Tibial nerve (tissue), 4 donors: ENCODE results near the gene DENR. TPM values are rescaled to one million over a fixed set of nuclear protein-coding genes. Genes with fewer than 3 reads are reported as not detected.

ENCODE experiments used
- DNase-seq, 2 donors: peaks; one replicate each; pipeline ENCODE4 v3.0.0-alpha.2; 2019; ENCODE audit warnings: low spot score in 2 of 2
- H3K27ac ChIP-seq, 4 donors: fragments of 200-600 bp; sonication (generic) in 3 of 4; one replicate each; pipeline ENCODE4 v1.5.1; 2017 to 2019; ENCODE audit warnings: mild to moderate bottlenecking in 1 of 4
- H3K27me3 ChIP-seq, 2 donors: fragments of 200-600 bp; sonication (generic) in 1 of 2; one replicate each; pipeline versions ENCODE4 v1.5.1 to v1.6.0; 2017 to 2019
- H3K36me3 ChIP-seq, 3 donors: fragments of 200-600 bp; sonication (generic); one replicate each; pipeline ENCODE4 v1.5.1; 2018 to 2019
- H3K4me1 ChIP-seq, 4 donors: fragments of 200-600 bp; sonication (generic) in 3 of 4; one replicate each; pipeline ENCODE4 v1.5.1; 2017 to 2019
- H3K4me3 ChIP-seq, 4 donors: fragments of 200-600 bp; sonication (generic) in 3 of 4; one replicate each; pipeline ENCODE4 v1.5.1; 2017 to 2019; ENCODE audit warnings: mild to moderate bottlenecking in 1 of 4, moderate library complexity in 1 of 4
- H3K9me3 ChIP-seq, 4 donors: fragments of 200-600 bp; sonication (generic) in 3 of 4; one replicate each; pipeline ENCODE4 v1.5.1; 2017 to 2019
- CTCF ChIP-seq, 5 experiments: fragments of 200-600 bp in 3 of 5; fragments of 450-650 bp in 2 of 5; sonication (generic) in 3 of 5; IDR thresholded peaks; one replicate each; pipeline ENCODE4 v1.5.1; 2016 to 2019; ENCODE audit warnings: antibody characterized with exemption in 5 of 5, mild to moderate bottlenecking in 3 of 5, moderate library complexity in 2 of 5
- EP300 ChIP-seq, 2 donors: sonication (generic); formaldehyde crosslinking; IDR thresholded peaks; one replicate each; pipeline ENCODE4 v1.6.1; 2017; ENCODE audit warnings: antibody characterized with exemption in 2 of 2, mild to moderate bottlenecking in 1 of 2
- POLR2A ChIP-seq, 2 donors: fragments of 450-650 bp; IDR thresholded peaks; one replicate each; pipeline ENCODE4 v1.6.1; 2017; ENCODE audit warnings: antibody characterized with exemption in 2 of 2, mild to moderate bottlenecking in 2 of 2, moderate library complexity in 2 of 2
- WGBS, 2 donors: methylation state at CpG; one replicate each; pipeline ENCODE4 v1.1.5; 2018; 5-methylcytosine and 5-hydroxymethylcytosine counted together
- total RNA-seq, 4 donors: library from RNA; depleted of rRNA; stranded (reverse); fragments of >200 nt; gene quantifications; one replicate each; pipeline ENCODE4 v1.1.0, GENCODE V29; 2016

DENR gene
- total RNA-seq, 4 donors from 2014 or later, result 12.6 to 25.1 (median 17.3) TPM

- Histone ChIP-seq H3K4me3 (peak overlapping the region; percentile 70 to 86 (median 78)), H3K27me3 (no peaks in the 10 kb centered on the region)
Measured at GRCh38 chr12:122753319-122753650, 661 bp downstream of the DENR start.

DNA sequence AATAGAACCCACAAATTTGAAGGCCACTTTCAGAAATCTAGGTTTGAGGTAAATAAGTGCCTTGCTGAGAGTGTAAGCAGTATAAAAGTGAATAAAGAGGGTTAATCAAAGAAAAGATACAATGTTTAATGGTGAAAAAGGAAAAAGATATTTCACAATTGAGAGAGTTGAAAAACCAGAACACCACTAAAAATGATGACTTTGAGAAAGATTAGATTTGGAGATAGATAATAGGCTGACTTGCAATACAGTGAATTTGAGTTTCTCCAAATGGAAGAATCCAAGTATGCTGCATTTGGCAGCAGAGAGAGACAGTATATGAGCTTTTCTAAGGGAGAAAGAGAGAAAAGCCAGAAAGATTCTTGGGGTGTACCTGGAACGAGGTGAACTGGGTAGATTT, 2.2 kb downstream of the DENR start:
- peaks cover 0 to 44% (median 12%) of the 10 kb centered on the region in 4 donors for H3K4me1 ChIP-seq
- 97 to 100% methylated on average over 1 of the region's 1 CpG for WGBS, 2 donors

More at GRCh38 chr12:122753319-122753650, 661 bp downstream of the DENR start:
- Histone ChIP-seq H3K36me3 (peaks cover 0 to 34% (median 19%) of the 10 kb centered on the region in 3 donors), H3K4me1 (peaks cover 0 to 39% (median 12%) of the 10 kb centered on the region in 4 donors), H3K27ac (peak overlapping the region; percentile 55 to 89 (median 85)), H3K9me3 (no peaks in the 10 kb centered on the region)
- WGBS, 2 donors, result 4 to 7% methylated on average over 5 of the region's 5 CpGs
- TF ChIP-seq CTCF (IDR thresholded peaks at IDR 0.05) (no peak), EP300 (IDR thresholded peaks at IDR 0.05) (no peak), POLR2A (IDR thresholded peaks at IDR 0.05) (no peak)
- no peak for DNase-seq

GRCh38 chr12:122757568-122757967, 4.9 kb downstream of the DENR start:
- H3K27me3 ChIP-seq, result no peaks in the 10 kb centered on the region
- H3K27ac ChIP-seq, result no peak overlapping the region
- H3K4me3 ChIP-seq, result no peak overlapping the region
- 85 to 92% methylated on average over 1 of the region's 1 CpG for WGBS, 2 donors
- H3K4me1 ChIP-seq, result peaks cover 0 to 37% (median 12%) of the 10 kb centered on the region in 4 donors
- peaks cover 0 to 70% (median 26%) of the 10 kb centered on the region in 3 donors for H3K36me3 ChIP-seq
- no peaks in the 10 kb centered on the region for H3K9me3 ChIP-seq
- no peak for DNase-seq
- no peak for TF ChIP-seq EP300 (IDR thresholded peaks at IDR 0.05)
- no peak for TF ChIP-seq CTCF (IDR thresholded peaks at IDR 0.05)

More for the DNA sequence above, 2.2 kb downstream of the DENR start:
- Histone ChIP-seq H3K36me3 (peaks cover 0 to 49% (median 26%) of the 10 kb centered on the region in 3 donors), H3K27me3 (no peaks in the 10 kb centered on the region), H3K4me3 (no peak overlapping the region), H3K9me3 (no peaks in the 10 kb centered on the region), H3K27ac (no peak overlapping the region)
- no peak for TF ChIP-seq EP300 (IDR thresholded peaks at IDR 0.05)
- TF ChIP-seq POLR2A (IDR thresholded peaks at IDR 0.05), result no peak
- TF ChIP-seq CTCF (IDR thresholded peaks at IDR 0.05), result no peak
- DNase-seq, result no peak

DNA sequence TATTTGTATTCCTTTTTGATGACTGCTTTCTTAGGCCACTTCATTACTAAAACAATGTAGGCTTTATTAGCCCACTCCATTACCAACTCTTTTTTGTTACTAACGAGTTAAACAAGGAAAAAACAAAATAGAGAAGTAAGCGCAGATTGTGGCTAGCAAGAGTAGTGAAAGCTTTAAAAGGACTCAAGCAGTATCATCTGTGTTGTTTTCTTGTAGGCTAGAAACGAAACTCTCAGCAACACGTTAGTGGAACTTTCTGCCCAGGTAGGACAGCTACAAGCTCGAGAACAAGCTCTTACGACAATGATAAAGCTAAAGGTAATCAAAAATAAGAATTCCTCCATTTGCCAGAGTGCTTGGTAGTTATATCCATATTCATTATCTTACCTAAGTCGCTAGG, 32.9 kb downstream of the DENR start:
- 77 to 80% methylated on average over 7 of the region's 7 CpGs for WGBS, 2 donors
- Histone ChIP-seq H3K4me3 (no peak overlapping the region), H3K4me1 (no peaks in the 10 kb centered on the region), H3K27ac (no peak overlapping the region), H3K27me3 (no peaks in the 10 kb centered on the region), H3K36me3 (peaks cover 0 to 4% (median 0%) of the 10 kb centered on the region in 3 donors), H3K9me3 (no peaks in the 10 kb centered on the region)
- DNase-seq, result no peak
- TF ChIP-seq EP300 (IDR thresholded peaks at IDR 0.05), result no peak
- no peak for TF ChIP-seq CTCF (IDR thresholded peaks at IDR 0.05)
- TF ChIP-seq POLR2A (IDR thresholded peaks at IDR 0.05), result no peak

- DNase-seq, result no peak
- WGBS, 2 donors, result 70 to 81% methylated on average over 4 of the region's 4 CpGs
Measured at GRCh38 chr12:122788387-122788786, 35.8 kb downstream of the DENR start.

More at GRCh38 chr12:122788387-122788786, 35.8 kb downstream of the DENR start:
- H3K27me3 ChIP-seq, result no peaks in the 10 kb centered on the region
- no peak overlapping the region for H3K27ac ChIP-seq
- H3K4me3 ChIP-seq, result no peak overlapping the region
- H3K4me1 ChIP-seq, result no peaks in the 10 kb centered on the region
- H3K9me3 ChIP-seq, result no peaks in the 10 kb centered on the region
- no peak for TF ChIP-seq CTCF (IDR thresholded peaks at IDR 0.05)
- no peak for TF ChIP-seq EP300 (IDR thresholded peaks at IDR 0.05)
- TF ChIP-seq POLR2A (IDR thresholded peaks at IDR 0.05), result no peak
- H3K36me3 ChIP-seq, result no peaks in the 10 kb centered on the region
